ENCODE results near the gene IP6K3. TPM values are rescaled to one million over a fixed set of nuclear protein-coding genes. Genes with fewer than 3 reads are reported as not detected.
A peak's percentile ranks its signal among the peaks of the same experiment; 100 is the strongest.

Gene IP6K3
- polyA plus RNA-seq, 1 donor (not counting 4 experiments of a cell fraction or from before 2014, with no cell fraction given) = not detected

DNA sequence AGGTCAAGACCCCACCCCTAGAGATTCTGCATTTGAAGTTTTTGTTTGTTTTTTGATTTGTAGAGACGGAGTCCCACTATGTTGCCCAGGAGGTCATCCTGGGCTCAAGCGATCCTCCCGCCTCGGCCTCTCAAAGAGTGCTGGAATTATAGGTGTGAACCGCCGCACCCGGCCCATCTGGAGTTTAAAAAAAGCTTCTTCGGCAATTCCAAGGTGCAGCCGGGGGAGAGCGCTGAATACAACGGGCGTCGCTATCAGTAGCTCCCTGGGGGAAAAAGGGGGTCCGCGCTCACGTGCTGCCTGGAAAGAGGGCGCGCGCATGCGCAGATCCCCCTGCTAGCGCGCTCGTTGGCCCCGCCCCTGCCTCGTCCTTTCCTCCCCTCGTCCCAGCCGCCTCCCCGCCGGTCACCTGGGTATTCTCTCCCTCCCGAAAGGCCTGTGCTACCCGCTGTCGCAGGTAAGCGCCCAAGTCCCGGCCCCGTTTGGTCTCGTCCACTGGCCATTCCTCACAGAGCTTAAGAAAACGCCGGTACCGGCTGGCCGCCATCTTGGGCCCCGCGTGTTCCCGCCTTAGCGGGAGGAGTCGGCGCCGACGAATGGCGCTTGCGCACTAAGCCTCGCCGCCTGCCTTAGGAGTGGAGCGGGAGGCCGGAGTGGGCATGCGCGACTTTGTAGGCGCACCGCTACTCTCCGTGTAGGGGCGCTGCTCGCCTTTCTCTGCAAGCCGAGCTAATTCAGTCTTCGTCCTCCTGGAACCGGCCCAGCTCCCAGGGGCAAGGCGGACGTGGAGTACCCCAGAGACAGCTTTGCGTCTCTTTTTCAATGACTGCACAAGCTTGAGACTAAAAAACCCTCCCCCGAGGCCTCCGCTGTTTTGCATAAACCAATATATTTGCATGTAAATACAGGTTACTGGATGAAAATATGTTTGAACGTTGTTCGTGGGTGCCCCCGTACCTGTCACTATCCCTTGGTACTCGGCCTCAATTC is 35.3 kb downstream of the IP6K3 start, which contains the start of gene UQCC2:
Gene UQCC2, minus strand, starts transcription at position 561 of the 990 bp plus-strand sequence. Its CDS starts 14 bp downstream, at position 547.
- H3K9ac ChIP-seq (ENCODE audit: control insufficient read depth, extremely low read depth, insufficient read depth, low read length) = peak within 1 kb of the TSS; percentile 98
- peak within 1 kb of the TSS; percentile 97 for H2AFZ ChIP-seq (ENCODE audit: control insufficient read depth, low read length)
- H3K9me3 ChIP-seq (ENCODE audit: control insufficient read depth, low read depth, low read length) = no peaks in the 10 kb centered on the region
- TF ChIP-seq EZH2 (IDR thresholded peaks at IDR 0.05; ENCODE audit: low read length) = no peak
- TF ChIP-seq, protein P1, sequence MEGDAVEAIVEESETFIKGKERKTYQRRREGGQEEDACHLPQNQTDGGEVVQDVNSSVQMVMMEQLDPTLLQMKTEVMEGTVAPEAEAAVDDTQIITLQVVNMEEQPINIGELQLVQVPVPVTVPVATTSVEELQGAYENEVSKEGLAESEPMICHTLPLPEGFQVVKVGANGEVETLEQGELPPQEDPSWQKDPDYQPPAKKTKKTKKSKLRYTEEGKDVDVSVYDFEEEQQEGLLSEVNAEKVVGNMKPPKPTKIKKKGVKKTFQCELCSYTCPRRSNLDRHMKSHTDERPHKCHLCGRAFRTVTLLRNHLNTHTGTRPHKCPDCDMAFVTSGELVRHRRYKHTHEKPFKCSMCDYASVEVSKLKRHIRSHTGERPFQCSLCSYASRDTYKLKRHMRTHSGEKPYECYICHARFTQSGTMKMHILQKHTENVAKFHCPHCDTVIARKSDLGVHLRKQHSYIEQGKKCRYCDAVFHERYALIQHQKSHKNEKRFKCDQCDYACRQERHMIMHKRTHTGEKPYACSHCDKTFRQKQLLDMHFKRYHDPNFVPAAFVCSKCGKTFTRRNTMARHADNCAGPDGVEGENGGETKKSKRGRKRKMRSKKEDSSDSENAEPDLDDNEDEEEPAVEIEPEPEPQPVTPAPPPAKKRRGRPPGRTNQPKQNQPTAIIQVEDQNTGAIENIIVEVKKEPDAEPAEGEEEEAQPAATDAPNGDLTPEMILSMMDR (optimal IDR thresholded peaks at IDR 0.05 in 1 of 3, IDR thresholded peaks at IDR 0.05 in 1 of 3, conservative IDR thresholded peaks at IDR 0.05 in 1 of 3; ENCODE audit: extremely low read depth in 1 of 3, insufficient read depth in 2 of 3, low read length in 3 of 3) = peak; percentile 75 to 97 (median 83)
- DNase-seq (ENCODE audit: low read depth, low spot score) (peak; percentile 79), FAIRE-seq (peak; percentile 9)
- peak within 1 kb of the TSS; percentile 100 for H3K4me2 ChIP-seq (ENCODE audit: control insufficient read depth, extremely low read depth, insufficient read depth, low read depth, low read length)
- H3K4me3 ChIP-seq (ENCODE audit: control insufficient read depth in 2 of 3, extremely low read depth in 1 of 3, insufficient read depth in 2 of 3, low read depth in 1 of 3, low read length in 3 of 3) = peak within 1 kb of the TSS; percentile 78 to 93 (median 87)
- peak within 1 kb of the TSS; percentile 95 for H3K27ac ChIP-seq (ENCODE audit: control insufficient read depth, insufficient read depth, low read length)
- no peaks in the 10 kb centered on the region for H3K27me3 ChIP-seq (ENCODE audit: control insufficient read depth, extremely low read depth, insufficient read depth, low read length)
- no peaks in the 10 kb centered on the region for H4K20me1 ChIP-seq (ENCODE audit: control insufficient read depth, extremely low read depth, insufficient read depth, low read length)
- H3K9me1 ChIP-seq (ENCODE audit: control insufficient read depth, extremely low read depth, insufficient read depth, low read length) = peaks cover 2% of the 10 kb centered on the region
- H3K36me3 ChIP-seq (ENCODE audit: control insufficient read depth in 2 of 2, extremely low read depth in 1 of 2, insufficient read depth in 2 of 2, low read length in 2 of 2) = peaks cover 11 to 34% of the 10 kb centered on the region in 2 experiments
- H3K79me2 ChIP-seq (ENCODE audit: control insufficient read depth, insufficient read depth, low read length) = peaks cover 16% of the 10 kb centered on the region
- dilution Hi-C loops (cut with MboI; ENCODE audit: extremely low pct_ligation_motif_present, low sequenced_read_pairs) = no loop called here
- peaks cover 32% of the 10 kb centered on the region for H3K4me1 ChIP-seq (ENCODE audit: control insufficient read depth, extremely low read depth, insufficient read depth, low read length)

- H2AFZ ChIP-seq (ENCODE audit: control insufficient read depth, low read length) = peak overlapping the region; percentile 97
- H3K36me3 ChIP-seq (ENCODE audit: control insufficient read depth in 2 of 2, extremely low read depth in 1 of 2, insufficient read depth in 2 of 2, low read length in 2 of 2) = peaks cover 11 to 34% of the 10 kb centered on the region in 2 experiments
- FAIRE-seq (no peak), DNase-seq (ENCODE audit: low read depth, low spot score) (no peak)
- H3K4me3 ChIP-seq (ENCODE audit: control insufficient read depth in 2 of 3, extremely low read depth in 1 of 3, insufficient read depth in 2 of 3, low read depth in 1 of 3, low read length in 3 of 3) = peak overlapping the region; percentile 78 to 93 (median 87)
- TF ChIP-seq, protein P1 (optimal IDR thresholded peaks at IDR 0.05 in 1 of 3, IDR thresholded peaks at IDR 0.05 in 1 of 3, conservative IDR thresholded peaks at IDR 0.05 in 1 of 3; ENCODE audit: extremely low read depth in 1 of 3, insufficient read depth in 2 of 3, low read length in 3 of 3) = no peak
- no peak for TF ChIP-seq EZH2 (IDR thresholded peaks at IDR 0.05; ENCODE audit: low read length)
- H3K27ac ChIP-seq (ENCODE audit: control insufficient read depth, insufficient read depth, low read length) = peak overlapping the region; percentile 95
- H3K9me3 ChIP-seq (ENCODE audit: control insufficient read depth, low read depth, low read length) = no peaks in the 10 kb centered on the region
- peaks cover 31% of the 10 kb centered on the region for H3K4me1 ChIP-seq (ENCODE audit: control insufficient read depth, extremely low read depth, insufficient read depth, low read length)
- no peaks in the 10 kb centered on the region for H3K27me3 ChIP-seq (ENCODE audit: control insufficient read depth, extremely low read depth, insufficient read depth, low read length)
- H4K20me1 ChIP-seq (ENCODE audit: control insufficient read depth, extremely low read depth, insufficient read depth, low read length) = no peaks in the 10 kb centered on the region
- dilution Hi-C loops (cut with MboI; ENCODE audit: extremely low pct_ligation_motif_present, low sequenced_read_pairs) = no loop called here
- H3K9me1 ChIP-seq (ENCODE audit: control insufficient read depth, extremely low read depth, insufficient read depth, low read length) = peaks cover 2% of the 10 kb centered on the region
- H3K9ac ChIP-seq (ENCODE audit: control insufficient read depth, extremely low read depth, insufficient read depth, low read length) = peak overlapping the region; percentile 98
- peak overlapping the region; percentile 100 for H3K4me2 ChIP-seq (ENCODE audit: control insufficient read depth, extremely low read depth, insufficient read depth, low read depth, low read length)
- H3K79me2 ChIP-seq (ENCODE audit: control insufficient read depth, insufficient read depth, low read length) = peaks cover 16% of the 10 kb centered on the region
Measured at GRCh38 chr6:33710296-33711121, 36.2 kb downstream of the IP6K3 start.

Measured in keratinocyte (primary cell).